ENCODE data around the gene RPTOR.
A peak's percentile ranks its signal among the peaks of the same experiment; 100 is the strongest.

The RPTOR gene

GRCh38 chr17:80930335-80931279, 386.0 kb downstream of the RPTOR start:
- in situ Hi-C loops (cut with HindIII; ENCODE audit: low pct_ligation_motif_present, low pct_unique_long_range_greater_than_20kb, low sequenced_read_pairs), result no loop called here
- no peak for DNase-seq

GRCh38 chr17:80931421-80932265, 387.0 kb downstream of the RPTOR start:
- DNase-seq, result peak; percentile 49
- in situ Hi-C loops (cut with HindIII; ENCODE audit: low pct_ligation_motif_present, low pct_unique_long_range_greater_than_20kb, low sequenced_read_pairs), result no loop called here

- no peak for DNase-seq
- in situ Hi-C loops (cut with HindIII; ENCODE audit: low pct_ligation_motif_present, low pct_unique_long_range_greater_than_20kb, low sequenced_read_pairs), result no loop called here
These were observed 390.9 kb downstream of the RPTOR start for GRCh38 chr17:80935526-80935925.

GRCh38 chr17:80936218-80936617, 391.6 kb downstream of the RPTOR start:
- in situ Hi-C loops (cut with HindIII; ENCODE audit: low pct_ligation_motif_present, low pct_unique_long_range_greater_than_20kb, low sequenced_read_pairs), result no loop called here
- no peak for DNase-seq

- in situ Hi-C loops (cut with HindIII; ENCODE audit: low pct_ligation_motif_present, low pct_unique_long_range_greater_than_20kb, low sequenced_read_pairs), result no loop called here
- DNase-seq, result no peak
These were observed 392.1 kb downstream of the RPTOR start for GRCh38 chr17:80936723-80937122.

- DNase-seq, result no peak
- in situ Hi-C loops (cut with HindIII; ENCODE audit: low pct_ligation_motif_present, low pct_unique_long_range_greater_than_20kb, low sequenced_read_pairs), result no loop called here
These were observed 393.1 kb downstream of the RPTOR start for GRCh38 chr17:80937462-80938381.

- in situ Hi-C loops (cut with HindIII; ENCODE audit: low pct_ligation_motif_present, low pct_unique_long_range_greater_than_20kb, low sequenced_read_pairs), result no loop called here
These were observed 393.9 kb downstream of the RPTOR start for GRCh38 chr17:80938556-80938955.

GRCh38 chr17:80939151-80940145, 394.8 kb downstream of the RPTOR start:
- DNase-seq, result no peak
- in situ Hi-C loops (cut with HindIII; ENCODE audit: low pct_ligation_motif_present, low pct_unique_long_range_greater_than_20kb, low sequenced_read_pairs), result no loop called here

More at GRCh38 chr17:80938556-80938955, 393.9 kb downstream of the RPTOR start:
- no peak for DNase-seq

GRCh38 chr17:80940171-80941123, 395.8 kb downstream of the RPTOR start:
- in situ Hi-C loops (cut with HindIII; ENCODE audit: low pct_ligation_motif_present, low pct_unique_long_range_greater_than_20kb, low sequenced_read_pairs), result no loop called here

GRCh38 chr17:80941171-80941570, 396.5 kb downstream of the RPTOR start:
- in situ Hi-C loops (cut with HindIII; ENCODE audit: low pct_ligation_motif_present, low pct_unique_long_range_greater_than_20kb, low sequenced_read_pairs), result no loop called here
- no peak for DNase-seq

More at GRCh38 chr17:80940171-80941123, 395.8 kb downstream of the RPTOR start:
- no peak for DNase-seq

GRCh38 chr17:80941743-80942422, 397.2 kb downstream of the RPTOR start:
- in situ Hi-C loops (cut with HindIII; ENCODE audit: low pct_ligation_motif_present, low pct_unique_long_range_greater_than_20kb, low sequenced_read_pairs), result no loop called here
- no peak for DNase-seq

- in situ Hi-C loops (cut with HindIII; ENCODE audit: low pct_ligation_motif_present, low pct_unique_long_range_greater_than_20kb, low sequenced_read_pairs), result no loop called here
- no peak for DNase-seq
These were observed 398.0 kb downstream of the RPTOR start for GRCh38 chr17:80942423-80943345.

GRCh38 chr17:80943346-80944145, 398.9 kb downstream of the RPTOR start:
- in situ Hi-C loops (cut with HindIII; ENCODE audit: low pct_ligation_motif_present, low pct_unique_long_range_greater_than_20kb, low sequenced_read_pairs), result no loop called here
- no peak for DNase-seq

GRCh38 chr17:80944326-80944725, 399.7 kb downstream of the RPTOR start:
- DNase-seq, result no peak

More at GRCh38 chr17:80944326-80944725, 399.7 kb downstream of the RPTOR start:
- in situ Hi-C loops (cut with HindIII; ENCODE audit: low pct_ligation_motif_present, low pct_unique_long_range_greater_than_20kb, low sequenced_read_pairs), result no loop called here

Data from ACHN (cell line).